ENCODE data around the gene MAD2L1BP. TPM values are rescaled to one million over a fixed set of nuclear protein-coding genes. Genes with fewer than 3 reads are reported as not detected.

Gene MAD2L1BP
- total and polyA plus RNA-seq, 2 of the 13 experiments (the other 11 are each of a cell fraction or from before 2014, with no cell fraction given): 54.2 to 55.5 TPM

- TF ChIP-seq SRF (IDR thresholded peaks at IDR 0.05; ENCODE audit: low read depth, low read length) (no peak), ZNF605 (CRISPR knock-in tag; IDR thresholded peaks at IDR 0.05) (peak; percentile 28; the same call in 1 of the 2 replicates), DNMT3B (CRISPR knock-in tag; conservative IDR thresholded peaks at IDR 0.05) (no peak), ZNF773 (CRISPR knock-in tag; IDR thresholded peaks at IDR 0.05; ENCODE audit: borderline replicate concordance) (no peak), MLLT10 (CRISPR knock-in tag; IDR thresholded peaks at IDR 0.05) (no peak), BORCS8-MEF2B (CRISPR knock-in tag; IDR thresholded peaks at IDR 0.05) (peak; percentile 68; the same call in 1 of the 2 replicates), ZNF276 (CRISPR knock-in tag; IDR thresholded peaks at IDR 0.05; ENCODE audit: low read depth) (no peak), ZXDC (CRISPR knock-in tag; IDR thresholded peaks at IDR 0.05) (no peak), NR2F1 (CRISPR knock-in tag; IDR thresholded peaks at IDR 0.05) (no peak), PRPF4 (IDR thresholded peaks at IDR 0.05; ENCODE audit: low read depth, low read length, poor library complexity, severe bottlenecking) (no peak), FOXJ3 (CRISPR knock-in tag; IDR thresholded peaks at IDR 0.05; ENCODE audit: borderline replicate concordance) (no peak), THRA (CRISPR knock-in tag; IDR thresholded peaks at IDR 0.05; ENCODE audit: borderline replicate concordance) (no peak), ATF1 (CRISPR knock-in tag; IDR thresholded peaks at IDR 0.05) (no peak), ZNF10 (CRISPR knock-in tag; IDR thresholded peaks at IDR 0.05; ENCODE audit: borderline replicate concordance, low read depth) (no peak), ZNF124 (CRISPR knock-in tag; IDR thresholded peaks at IDR 0.05) (no peak), THAP11 (CRISPR knock-in tag; IDR thresholded peaks at IDR 0.05) (no peak), ZNF337 (CRISPR knock-in tag; IDR thresholded peaks at IDR 0.05; ENCODE audit: borderline replicate concordance, low read depth) (no peak), NPAS2 (CRISPR knock-in tag; IDR thresholded peaks at IDR 0.05; ENCODE audit: borderline replicate concordance) (no peak), ZSCAN25 (CRISPR knock-in tag; IDR thresholded peaks at IDR 0.05) (no peak), ZBTB37 (CRISPR knock-in tag; IDR thresholded peaks at IDR 0.05) (no peak), HNRNPUL1 (IDR thresholded peaks at IDR 0.05; ENCODE audit: low read depth, low read length) (no peak), ZNF672 (CRISPR knock-in tag; IDR thresholded peaks at IDR 0.05) (no peak), SNAPC5 (CRISPR knock-in tag; IDR thresholded peaks at IDR 0.05; ENCODE audit: borderline replicate concordance) (peak; percentile 36; the same call in 1 of the 2 replicates)
Observed at GRCh38 chr6:43628393-43629103, 7.1 kb upstream of the MAD2L1BP start (continued).
